ENCODE measurements around the gene UMOD.

Gene UMOD

DNA sequence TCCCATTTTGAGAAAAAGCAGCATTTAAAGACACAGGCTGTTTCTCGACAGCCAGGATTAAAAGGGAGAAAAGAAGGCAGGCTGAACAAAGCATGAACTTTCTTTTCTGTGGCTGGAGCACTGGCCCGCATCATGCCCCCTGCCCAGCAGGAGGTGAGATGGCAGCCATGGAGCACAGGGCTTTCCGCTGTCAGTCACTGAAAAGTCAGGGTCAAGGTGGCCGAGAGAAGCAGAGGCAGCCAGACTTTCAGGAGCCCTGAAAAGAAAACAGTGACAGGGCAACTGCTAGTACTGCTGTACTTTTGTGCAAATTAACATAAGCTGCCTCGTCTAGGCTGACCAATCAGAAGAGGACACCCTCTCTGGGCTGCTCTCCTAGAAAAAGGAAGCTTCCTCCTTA lies 19.4 kb downstream of the UMOD start:
- H3K4me3 ChIP-seq (ENCODE audit: low read depth, low read length) = no peak overlapping the region
- no peak for DNase-seq (ENCODE audit: low read depth)
- TF ChIP-seq, protein P1, sequence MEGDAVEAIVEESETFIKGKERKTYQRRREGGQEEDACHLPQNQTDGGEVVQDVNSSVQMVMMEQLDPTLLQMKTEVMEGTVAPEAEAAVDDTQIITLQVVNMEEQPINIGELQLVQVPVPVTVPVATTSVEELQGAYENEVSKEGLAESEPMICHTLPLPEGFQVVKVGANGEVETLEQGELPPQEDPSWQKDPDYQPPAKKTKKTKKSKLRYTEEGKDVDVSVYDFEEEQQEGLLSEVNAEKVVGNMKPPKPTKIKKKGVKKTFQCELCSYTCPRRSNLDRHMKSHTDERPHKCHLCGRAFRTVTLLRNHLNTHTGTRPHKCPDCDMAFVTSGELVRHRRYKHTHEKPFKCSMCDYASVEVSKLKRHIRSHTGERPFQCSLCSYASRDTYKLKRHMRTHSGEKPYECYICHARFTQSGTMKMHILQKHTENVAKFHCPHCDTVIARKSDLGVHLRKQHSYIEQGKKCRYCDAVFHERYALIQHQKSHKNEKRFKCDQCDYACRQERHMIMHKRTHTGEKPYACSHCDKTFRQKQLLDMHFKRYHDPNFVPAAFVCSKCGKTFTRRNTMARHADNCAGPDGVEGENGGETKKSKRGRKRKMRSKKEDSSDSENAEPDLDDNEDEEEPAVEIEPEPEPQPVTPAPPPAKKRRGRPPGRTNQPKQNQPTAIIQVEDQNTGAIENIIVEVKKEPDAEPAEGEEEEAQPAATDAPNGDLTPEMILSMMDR (IDR thresholded peaks at IDR 0.05; ENCODE audit: control insufficient read depth, extremely low read depth, insufficient read depth) = no peak

DNA sequence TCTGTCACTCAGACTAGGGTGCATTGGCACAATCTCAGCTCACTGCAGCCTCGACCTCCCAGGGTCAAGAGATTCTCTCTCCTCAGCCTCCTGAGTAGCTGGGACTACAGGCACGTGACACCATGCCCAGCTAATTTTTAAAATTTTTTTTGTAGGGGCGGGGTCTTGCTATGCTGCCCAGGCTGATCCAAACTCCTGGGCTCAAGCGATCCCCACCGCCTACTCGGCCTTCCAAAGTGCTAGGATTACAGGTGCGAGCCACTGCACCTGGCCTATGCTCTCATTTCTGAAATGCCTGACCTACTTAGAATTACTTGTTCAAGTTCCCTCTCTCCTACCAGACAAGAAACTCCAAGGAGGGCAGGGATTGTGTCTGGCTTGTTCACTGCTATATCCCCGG lies 20.1 kb downstream of the UMOD start:
- no peak overlapping the region for H3K4me3 ChIP-seq (ENCODE audit: low read depth, low read length)
- TF ChIP-seq, protein P1 (IDR thresholded peaks at IDR 0.05; ENCODE audit: control insufficient read depth, extremely low read depth, insufficient read depth) = no peak
- DNase-seq (ENCODE audit: low read depth) = no peak

DNA sequence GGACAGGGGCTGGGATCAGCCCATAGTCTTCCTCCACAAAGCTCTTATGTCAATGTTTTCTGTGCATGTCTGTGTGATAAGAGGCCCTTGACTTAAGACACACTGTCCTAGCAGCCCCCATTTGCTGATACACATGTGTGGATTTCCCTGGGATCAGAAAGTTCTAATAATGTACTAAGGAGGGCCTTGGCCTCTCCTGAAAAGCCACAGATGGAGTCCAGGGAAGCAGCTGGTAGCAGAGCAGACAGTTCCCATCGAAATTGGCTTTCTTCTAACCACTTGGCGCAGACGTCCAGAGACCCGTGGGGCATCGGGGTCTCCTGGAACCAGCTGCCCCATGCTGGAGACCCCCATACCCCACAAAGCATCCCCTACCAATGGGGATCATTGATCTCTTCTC lies 20.9 kb downstream of the UMOD start:
- no peak overlapping the region for H3K4me3 ChIP-seq (ENCODE audit: low read depth, low read length)
- TF ChIP-seq, protein P1 (IDR thresholded peaks at IDR 0.05; ENCODE audit: control insufficient read depth, extremely low read depth, insufficient read depth) = no peak
- no peak for DNase-seq (ENCODE audit: low read depth)

DNA sequence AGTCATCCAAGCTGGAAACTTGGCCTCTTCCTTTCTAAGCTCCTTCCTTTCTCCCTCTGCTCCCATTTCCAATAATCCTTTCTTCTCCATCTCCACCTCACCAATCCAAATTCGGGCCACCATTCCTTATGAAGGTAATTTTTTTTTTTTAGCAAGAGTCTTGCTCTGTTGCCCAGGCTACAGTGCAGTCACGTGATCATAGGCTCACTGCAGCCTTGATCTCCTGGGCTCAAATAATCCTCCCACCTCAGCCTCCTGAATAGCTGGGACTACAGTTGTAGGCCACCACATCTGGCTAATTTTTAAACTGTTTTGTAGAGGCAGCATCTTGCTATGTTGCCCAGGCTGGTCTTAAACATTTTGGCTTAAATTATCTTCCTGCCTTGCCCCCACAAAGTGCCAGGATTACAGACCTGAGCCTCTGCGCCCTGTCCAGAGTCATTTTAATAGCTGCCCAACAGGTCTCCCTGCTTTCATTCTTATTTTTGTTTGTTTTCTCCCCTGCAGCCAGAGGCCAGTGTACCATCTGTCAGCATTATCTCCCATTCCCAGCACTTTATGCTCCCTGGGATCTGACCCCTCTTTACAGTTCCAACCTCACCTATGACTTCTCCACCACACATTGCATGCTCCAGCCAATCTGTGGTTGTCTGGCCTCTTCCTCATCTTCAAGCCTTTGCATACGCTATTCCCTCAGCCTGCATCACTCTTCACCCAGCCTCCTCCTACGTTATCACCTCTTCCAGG lies 22.9 kb downstream of the UMOD start:
- no peak overlapping the region for H3K4me3 ChIP-seq (ENCODE audit: low read depth, low read length)
- no peak for DNase-seq (ENCODE audit: low read depth)
- TF ChIP-seq, protein P1 (IDR thresholded peaks at IDR 0.05; ENCODE audit: control insufficient read depth, extremely low read depth, insufficient read depth) = no peak

DNA sequence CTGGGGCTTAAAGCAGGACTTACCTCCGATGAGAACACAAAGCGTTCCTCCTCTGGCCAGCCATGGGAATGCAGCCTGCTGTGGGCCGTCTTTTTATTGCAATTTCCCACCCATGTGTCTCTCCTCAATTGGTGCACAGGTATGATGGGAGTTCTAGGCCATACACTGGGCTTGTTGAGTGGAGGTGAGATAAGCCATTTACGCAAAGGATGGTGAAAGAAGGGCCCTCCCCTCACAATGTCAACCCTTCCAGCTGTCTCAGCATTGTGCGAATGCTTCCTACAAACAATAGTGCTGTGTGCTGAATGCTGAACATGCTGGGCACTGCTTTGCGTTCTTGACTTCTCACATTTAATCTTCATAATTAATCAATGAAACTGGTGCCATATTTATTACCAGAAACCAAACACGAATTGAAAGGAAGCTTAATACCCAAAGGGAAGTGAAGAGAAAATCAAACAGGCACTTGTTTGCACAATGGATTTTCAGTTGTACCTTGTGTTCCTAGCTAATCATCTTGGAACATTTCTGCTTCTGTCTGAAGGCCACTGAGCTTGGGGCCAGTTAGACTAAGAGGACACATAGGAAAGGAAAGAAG lies 25.0 kb downstream of the UMOD start, which contains the start of gene GP2:
GP2 (minus strand) TSS at position 70 of the 598 bp plus-strand sequence. CDS start 1,082 bp downstream, outside the sequence.
- TF ChIP-seq, protein P1 (IDR thresholded peaks at IDR 0.05; ENCODE audit: control insufficient read depth, extremely low read depth, insufficient read depth) = no peak
- DNase-seq (ENCODE audit: low read depth) = no peak
- no peak within 1 kb of the TSS for H3K4me3 ChIP-seq (ENCODE audit: low read depth, low read length)

DNA sequence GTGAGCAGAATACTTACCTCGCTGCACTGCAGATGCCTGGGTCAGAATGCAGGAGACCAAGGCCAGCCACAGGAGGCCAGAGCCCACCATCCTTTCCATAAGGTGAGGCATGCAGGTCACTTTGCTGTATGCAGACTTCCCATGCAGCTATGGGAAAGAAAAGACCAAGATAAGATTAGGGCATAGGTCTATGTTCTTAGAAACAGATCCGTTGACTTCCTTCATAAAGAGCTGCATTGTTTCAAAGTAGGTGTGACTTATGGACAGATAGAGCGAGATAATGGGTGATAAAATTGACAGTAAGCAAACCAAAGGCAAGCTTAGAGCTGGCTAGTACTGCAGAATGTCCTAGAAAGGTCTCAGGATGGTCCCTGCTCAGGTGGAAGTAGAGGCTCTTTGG lies 26.2 kb downstream of the UMOD start:
- TF ChIP-seq, protein P1 (IDR thresholded peaks at IDR 0.05; ENCODE audit: control insufficient read depth, extremely low read depth, insufficient read depth) = no peak
- no peak overlapping the region for H3K4me3 ChIP-seq (ENCODE audit: low read depth, low read length)
- no peak for DNase-seq (ENCODE audit: low read depth)

Data from LNCaP clone FGC (cell line).